ENCODE data around the gene FNIP2.

- TF ChIP-seq CTCF (IDR thresholded peaks at IDR 0.05) (no peak), POLR2A (IDR thresholded peaks at IDR 0.05) (no peak)
These were observed 27.7 kb downstream of the FNIP2 start for GRCh38 chr4:158796370-158797140.

All from prostate gland (tissue), 2 donors.